HG03457 (cell line): ENCODE measurements around the gene TBX10.
A peak's percentile ranks its signal among the peaks of the same experiment; 100 is the strongest.

ENCODE experiments used
- ATAC-seq: cut with Tn5 transposase; IDR thresholded peaks from one replicate; pipeline ENCODE4 v1.9.1; 2021; ENCODE audit warnings: moderate number of reproducible peaks; ENCODE audit not compliant: unreplicated experiment

The TBX10 gene

DNA sequence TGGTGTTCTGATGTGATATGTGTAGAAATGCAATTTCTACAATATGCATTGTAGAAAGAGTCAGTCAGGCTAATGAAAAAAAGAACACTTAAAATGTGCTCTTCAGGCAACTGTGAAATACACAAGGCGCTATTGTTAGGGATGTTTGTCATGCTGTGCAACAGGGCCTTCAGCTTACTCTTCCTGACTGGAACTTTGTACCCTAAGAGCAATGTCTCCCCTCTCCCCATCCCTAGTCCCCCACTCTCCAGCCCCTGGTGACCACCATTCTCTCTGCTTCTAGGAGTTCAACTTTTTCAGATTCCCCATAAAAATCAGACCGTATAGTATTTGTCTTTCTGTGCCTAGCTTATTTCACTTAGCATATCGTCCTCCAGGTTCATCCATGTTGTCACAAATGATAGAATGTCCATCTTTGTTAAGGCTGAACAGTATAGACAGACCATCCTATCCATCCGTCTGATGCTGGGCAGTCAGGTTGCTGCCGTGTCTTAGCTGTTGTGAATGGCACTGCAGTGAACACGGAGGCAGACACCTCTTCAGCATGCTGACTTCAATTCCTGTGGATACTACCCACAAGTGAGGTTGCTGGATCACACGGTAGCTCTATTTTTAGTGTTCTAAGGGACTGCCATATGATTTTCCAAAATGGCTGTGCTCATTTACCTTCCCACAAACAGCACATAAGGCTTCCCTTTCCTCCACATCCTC is 22.2 kb downstream of the TBX10 start:
- no peak for ATAC-seq

DNA sequence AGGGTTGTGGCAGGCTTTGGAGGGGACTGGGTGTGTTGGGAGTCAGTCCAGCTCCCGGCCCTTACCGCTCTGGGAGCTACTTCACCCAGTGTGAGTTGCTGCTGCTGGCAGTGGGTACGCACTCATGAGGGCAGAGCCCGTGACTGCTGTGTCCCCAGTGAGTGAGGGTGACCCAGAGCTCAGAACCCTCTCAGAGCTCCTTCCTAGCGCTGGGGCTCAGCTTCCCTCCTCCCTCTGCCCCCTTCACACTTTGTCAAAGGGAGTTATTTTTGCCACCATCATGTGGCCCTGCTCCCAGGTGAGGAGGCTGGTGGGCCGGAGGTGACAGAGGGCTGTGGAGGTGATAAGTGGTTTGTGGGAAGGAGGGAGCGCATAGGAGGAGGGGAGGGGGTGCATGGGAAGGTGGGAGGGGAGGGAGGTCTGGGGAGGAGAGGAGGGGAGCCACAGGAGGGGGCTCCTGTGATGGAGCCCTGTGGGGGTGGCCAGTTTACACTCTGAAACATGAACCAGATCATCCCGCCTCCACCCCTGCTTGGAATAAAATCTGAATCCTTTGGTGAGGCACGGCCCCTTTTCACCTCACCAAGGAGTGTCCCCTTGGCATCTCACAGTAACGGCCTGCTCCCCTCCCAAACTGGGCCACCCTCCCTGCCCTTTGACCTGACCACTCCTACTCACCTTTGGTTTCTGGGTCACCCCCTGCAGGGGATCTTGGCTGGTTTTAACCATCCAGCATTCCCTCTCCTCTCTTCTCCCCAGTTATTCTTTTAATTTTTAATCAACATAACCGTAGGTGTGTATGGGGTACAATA is 22.9 kb downstream of the TBX10 start:
- no peak for ATAC-seq

DNA sequence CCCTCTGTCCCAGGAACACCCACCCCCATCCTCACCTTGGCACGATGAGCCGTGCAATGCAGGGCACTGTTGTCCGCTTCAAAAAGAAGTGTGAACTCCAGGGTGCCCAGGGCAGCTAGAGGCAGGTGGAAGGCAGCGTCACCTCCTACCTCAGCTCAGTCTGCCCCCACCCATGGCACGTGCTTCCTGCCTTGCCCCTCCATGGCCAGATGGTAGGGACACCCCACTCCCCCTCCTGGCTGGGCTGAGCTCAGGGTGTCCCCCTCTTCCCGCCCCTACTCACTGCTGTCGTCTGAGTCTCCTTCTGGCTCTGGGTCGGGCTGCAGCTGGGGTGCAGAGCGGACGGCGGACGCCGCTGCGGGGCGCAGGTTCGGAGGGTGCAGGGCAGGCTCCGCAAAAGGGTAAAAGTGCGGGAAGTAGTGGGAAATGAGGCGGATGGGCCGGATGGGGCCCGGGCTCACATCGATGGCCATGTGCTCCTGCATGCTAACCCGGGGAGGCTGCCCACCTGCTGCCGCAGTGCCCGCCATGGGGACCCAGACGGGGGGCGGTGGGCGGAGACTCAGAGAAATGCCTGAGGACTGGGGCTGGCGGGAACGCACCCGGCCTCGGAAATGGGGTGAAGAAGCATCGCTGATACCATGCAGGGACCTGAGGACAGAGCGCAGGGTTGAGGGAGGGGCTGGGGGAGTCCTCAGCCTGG is 23.7 kb downstream of the TBX10 start:
- ATAC-seq: no peak

DNA sequence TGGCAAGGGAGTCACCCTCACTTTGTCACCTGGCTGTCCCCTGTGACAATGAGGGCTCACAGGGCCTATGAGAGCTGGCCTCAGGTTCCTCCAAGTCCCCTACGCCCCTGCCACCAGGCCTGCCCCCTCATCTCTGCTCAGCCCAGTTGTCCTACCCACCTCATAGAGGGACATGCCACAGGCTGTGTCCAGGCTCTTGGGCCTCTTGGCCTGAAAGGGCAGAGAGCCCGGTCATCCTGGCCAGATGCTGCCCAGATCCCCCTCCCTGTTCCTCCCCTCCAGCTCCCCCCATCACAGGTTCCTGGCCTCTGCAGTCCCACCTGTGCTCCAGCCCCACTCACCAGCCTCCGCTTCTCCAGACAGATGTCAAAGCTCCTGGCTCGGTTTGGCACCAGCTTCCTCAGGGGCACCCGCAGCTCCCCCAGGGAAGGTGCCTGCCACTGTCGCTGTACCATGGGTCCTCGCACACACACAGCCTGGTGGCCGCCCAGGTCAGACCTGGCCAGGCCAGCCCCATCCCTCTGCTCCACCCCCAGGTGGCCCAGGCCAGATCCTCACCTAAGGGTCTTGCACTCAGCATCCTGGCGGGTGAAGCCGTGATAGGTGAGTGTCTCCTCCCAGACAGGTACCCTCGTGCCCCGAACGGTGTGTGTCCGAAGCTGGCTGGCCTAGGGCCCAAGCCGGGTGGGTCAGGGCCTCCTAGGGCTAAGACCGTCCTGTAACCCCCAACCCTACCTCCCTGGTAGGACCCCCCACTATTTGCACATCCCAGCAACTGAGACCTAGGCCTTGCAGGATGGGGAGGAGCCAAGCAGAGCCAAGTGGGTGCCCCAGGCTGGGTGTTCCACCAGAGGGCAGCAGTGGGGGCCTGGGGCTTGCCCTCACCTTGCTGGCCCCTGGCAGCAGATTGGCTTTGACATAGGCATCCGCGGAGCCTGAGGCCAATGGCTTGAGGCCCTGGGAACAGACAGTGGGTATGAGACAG is 24.5 kb downstream of the TBX10 start:
- ATAC-seq: no peak

DNA sequence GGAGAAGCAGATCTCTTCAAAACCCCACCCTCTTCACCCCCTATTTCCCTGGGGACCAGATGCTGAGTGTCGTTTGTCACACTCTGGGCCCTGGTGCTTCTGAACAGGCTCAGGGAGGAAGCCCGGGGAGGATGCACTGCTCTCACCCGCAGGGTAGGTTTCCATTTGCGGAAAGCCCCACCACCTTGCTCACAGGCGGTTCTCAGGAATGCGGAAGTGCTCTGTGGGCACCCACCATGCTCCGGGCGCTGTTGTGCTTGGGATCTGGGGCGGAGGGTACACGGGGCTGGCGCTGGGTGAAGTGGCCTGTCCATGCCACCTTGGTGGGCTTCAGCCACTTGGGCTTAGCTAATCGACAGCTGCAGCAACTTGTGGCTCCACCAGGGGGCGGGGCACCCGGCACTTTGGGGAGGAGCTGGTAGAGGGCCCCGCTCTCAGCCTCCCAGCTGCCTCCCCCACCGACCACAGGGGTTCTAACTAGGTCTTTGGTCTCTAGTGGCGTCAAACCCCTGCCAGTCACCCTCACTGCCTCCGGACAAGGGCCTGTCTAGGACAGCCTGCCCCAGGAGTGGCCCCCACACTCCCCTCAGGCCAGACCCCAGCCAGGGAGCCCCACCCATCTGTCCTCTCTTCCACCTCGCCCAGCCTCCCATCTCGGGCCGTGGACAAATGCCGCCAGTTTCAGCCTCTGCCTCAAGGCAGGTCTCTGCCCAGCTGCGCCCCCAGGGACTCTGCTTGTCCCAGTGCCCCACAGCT is 25.4 kb downstream of the TBX10 start:
- peak; percentile 49 for ATAC-seq

DNA sequence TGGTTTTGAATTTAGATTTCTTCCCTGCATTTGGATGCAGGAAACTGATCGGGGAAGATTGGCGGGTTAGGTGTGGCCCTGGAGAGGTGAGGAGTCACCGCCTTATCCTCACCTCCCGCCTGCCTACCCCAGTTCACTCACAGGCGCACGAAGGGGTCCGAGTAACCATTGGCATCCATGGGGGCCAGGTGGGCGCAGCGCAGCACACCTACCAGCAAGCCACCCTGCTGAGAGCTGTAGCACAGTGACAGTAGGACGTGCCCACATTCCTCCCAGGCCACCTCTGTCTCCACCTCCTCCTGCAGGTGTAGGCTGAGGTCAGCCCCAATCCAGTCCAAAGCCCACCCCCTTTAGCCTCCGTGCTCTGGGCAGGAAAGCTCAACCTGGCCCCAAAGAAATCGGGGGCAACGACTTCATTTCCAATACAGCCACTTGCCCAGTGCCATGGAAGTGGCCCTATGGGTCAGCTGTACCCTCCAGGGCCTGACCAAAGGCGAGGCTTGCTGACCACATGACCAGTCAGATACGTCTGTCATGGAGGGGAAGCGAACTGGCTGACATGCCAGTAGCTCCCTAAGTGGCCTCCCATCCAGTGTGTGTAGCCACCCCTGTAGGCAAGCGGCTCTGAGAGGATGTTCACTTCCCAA is 26.1 kb downstream of the TBX10 start:
- no peak for ATAC-seq

DNA sequence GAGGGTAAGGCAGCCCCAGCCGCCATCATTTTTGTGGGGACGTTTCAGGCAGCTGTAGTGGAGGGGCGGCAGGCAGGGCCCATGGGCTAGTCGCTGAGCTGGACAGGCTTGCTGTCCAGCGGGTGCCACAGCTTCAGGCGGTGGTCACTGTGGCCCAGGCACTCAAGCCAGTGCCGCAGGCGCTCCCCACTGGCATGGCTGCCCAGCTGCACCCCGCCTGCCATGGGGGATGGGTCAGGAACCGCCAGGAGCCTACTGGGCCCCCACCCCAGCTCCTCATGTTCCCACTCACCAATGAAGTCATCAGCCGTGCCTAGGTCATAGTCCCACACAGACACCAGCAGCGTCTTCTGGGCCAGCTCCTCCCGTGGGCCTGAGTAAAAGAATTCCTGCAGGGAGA is 26.8 kb downstream of the TBX10 start:
- ATAC-seq: no peak

DNA sequence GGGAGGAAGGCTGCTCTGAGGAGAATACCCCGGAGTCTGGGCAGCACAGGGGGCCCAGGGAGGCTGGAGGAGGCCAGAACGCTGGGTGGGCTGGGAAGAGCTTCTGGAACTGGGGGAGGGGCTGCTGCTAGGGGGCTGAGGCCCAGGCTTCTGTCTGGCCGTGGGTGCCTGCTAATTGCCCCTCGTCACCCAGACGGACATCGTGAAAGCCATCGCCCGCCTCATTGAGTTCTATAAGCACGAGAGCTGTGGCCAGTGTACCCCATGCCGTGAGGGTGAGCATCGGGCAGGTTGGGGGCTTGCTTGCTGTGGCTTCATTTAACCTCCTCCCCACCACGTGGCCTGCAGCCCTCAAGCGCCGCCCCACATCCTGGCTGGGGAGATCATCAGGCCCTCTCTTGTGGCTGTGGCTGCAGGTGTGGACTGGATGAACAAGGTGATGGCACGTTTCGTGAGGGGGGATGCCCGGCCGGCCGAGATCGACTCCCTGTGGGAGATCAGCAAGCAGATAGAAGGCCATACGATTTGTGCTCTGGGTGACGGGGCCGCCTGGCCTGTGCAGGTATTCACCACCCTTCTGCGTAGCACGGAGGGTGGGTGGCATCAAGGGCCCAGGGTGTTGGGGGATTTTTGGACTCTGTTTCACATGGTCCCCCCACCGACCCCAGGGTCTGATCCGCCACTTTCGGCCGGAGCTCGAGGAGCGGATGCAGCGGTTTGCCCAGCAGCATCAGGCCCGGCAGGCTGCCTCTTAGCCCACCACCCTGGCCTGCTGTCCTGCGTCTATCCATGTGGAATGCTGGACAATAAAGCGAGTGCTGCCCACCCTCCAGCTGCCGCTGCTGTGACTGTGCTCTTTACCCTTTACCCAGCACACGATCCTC is 27.6 kb downstream of the TBX10 start:
- no peak for ATAC-seq

DNA sequence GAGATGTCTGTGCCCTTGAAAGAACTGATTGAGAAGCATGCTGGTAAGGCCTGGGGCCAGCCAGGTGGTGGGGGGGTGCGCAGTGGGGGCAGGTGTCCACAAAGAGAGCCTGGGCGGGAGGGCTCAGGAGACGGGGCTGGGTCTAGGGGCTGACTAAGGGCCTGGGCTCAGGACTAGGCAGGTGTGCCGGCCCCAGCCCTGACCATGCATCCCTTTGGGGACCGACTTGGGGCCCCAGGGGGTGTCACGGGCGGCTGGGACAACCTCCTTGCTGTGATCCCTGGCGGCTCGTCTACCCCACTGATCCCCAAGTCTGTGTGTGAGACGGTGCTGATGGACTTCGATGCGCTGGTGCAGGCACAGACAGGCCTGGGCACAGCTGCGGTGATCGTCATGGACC is 28.4 kb downstream of the TBX10 start:
- no peak for ATAC-seq

DNA sequence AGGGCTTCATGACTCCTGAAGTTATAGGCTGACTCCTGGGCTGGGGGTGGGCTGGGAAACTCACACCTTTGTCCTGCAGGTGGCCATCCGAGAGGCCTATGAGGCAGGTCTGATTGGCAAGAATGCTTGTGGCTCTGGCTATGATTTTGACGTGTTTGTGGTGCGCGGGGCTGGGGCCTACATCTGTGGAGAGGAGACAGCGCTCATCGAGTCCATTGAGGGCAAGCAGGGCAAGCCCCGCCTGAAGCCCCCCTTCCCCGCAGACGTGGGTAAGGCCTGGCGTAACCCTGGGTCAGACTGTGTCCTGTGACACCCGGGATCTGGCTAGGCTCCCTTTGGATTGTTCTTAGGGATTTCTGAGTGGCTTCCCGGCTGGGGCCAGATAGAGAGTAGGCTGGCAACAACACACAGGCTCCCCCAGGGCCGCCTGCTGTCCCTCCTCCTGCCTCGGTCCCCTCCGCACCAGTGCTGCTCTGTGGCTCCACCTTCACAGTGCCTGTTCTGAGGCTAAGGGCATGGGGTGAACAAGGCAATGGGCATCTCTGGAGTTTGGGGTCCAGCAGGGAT is 29.2 kb downstream of the TBX10 start:
- no peak for ATAC-seq

DNA sequence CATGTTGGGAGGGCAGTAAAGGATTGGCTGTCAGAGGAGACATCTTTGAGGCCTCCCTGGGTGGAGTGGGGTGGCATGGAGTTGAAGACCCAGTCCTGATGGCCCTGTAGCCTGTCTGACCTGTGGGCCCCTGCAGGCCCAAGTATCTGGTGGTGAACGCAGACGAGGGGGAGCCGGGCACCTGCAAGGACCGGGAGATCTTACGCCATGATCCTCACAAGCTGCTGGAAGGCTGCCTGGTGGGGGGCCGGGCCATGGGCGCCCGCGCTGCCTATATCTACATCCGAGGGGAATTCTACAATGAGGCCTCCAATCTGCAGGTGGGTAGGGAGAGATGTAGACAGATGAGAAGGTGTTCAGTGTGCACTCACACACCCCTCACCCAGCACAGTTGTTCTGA is 30.2 kb downstream of the TBX10 start:
- no peak for ATAC-seq

DNA sequence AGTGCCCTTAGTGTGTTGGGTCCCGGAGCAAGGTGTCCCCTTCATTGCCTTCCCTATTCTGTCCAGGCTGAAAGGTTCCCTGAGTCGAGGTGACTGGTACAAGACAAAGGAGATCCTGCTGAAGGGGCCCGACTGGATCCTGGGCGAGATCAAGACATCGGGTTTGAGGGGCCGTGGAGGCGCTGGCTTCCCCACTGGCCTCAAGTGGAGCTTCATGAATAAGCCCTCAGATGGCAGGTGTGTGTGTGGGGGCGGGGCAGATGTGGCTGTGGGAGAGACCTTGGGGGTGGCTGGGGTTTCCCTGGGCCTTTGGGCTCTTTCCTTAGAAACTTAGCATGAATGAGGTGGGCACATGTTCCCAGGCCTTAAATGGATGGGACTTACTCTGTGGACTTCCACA is 31.1 kb downstream of the TBX10 start:
- ATAC-seq: no peak

DNA sequence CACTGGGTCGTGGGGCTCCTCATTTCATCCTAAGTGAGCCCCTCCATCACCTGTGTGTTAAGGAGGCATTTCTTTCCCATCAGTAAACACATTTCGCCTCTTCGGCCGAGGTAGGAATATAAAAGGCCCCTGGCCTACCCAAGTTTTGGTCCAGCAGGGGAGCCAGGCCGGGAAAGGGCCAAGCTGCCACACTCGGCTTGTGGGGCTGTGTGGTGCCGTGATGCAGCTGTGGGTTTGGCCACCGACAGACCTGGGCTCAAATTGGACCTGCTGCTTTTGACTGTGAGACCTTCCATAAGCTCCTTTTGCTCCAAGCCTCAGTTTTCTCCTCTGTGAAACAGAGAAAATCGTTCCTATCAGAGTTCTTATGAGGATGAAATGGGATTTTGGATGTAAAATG is 32.1 kb downstream of the TBX10 start:
- no peak for ATAC-seq

DNA sequence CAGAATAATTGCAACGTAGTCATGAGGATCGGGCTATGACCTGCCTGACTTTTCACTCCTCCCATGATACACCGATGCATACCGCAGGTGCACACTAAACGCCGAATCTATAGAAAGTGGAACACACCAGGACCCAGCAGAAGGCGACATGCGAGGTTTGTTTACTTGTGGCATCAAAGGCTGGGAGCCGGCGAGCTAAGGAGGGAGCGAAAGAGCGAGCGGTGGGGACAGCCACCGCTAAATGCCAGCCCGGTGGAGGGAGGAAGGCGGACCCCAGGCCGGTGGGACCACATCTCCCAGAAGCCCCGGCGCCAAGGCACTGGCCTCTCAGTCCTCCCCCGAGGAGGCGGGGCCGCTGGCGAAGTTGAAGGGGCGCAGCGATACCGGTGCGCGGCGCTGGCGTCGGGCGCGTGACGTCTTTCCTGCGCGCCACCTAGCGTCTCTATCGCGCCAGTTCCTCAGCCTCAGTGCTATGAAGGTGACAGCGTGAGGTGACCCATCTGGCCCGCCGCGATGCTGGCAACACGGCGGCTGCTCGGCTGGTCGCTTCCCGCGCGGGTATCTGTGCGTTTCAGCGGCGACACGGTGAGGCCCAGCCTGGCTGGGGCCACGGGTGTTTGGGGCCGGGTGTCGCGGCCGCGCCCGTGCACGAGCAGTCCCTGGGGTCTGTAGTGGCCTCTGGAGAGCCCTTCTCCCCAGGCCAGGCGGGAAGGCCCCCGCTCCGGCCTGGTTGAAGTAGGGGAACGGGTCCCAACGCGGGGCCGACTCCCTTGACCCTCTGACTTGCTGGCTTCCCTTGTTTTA is 32.9 kb downstream of the TBX10 start, which contains the start of gene NDUFV1:
Gene NDUFV1 (plus strand): TSS at position 445 of the 804 bp plus-strand sequence. CDS start 69 bp downstream, at position 514.
- ATAC-seq: peak; percentile 78

DNA sequence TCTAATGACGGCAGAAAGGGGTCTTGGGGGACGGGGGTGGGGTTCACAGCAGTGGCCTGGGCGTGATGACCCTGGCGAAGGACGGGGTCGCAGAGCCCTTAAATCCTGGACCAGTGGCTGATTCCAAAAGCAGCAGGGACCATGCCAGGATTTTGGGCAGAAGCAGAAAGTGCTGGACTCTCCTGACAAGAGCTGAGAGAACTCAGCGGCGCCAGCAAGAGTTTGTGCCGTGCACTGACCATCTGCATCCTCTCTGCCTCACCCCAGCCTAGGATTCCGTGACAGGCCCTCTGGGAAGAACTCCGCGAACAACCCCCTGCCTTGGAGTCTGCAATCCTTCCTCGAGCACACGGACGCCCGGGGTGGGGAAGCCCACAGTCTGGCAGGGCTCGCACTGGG is 33.5 kb downstream of the TBX10 start:
- no peak for ATAC-seq

DNA sequence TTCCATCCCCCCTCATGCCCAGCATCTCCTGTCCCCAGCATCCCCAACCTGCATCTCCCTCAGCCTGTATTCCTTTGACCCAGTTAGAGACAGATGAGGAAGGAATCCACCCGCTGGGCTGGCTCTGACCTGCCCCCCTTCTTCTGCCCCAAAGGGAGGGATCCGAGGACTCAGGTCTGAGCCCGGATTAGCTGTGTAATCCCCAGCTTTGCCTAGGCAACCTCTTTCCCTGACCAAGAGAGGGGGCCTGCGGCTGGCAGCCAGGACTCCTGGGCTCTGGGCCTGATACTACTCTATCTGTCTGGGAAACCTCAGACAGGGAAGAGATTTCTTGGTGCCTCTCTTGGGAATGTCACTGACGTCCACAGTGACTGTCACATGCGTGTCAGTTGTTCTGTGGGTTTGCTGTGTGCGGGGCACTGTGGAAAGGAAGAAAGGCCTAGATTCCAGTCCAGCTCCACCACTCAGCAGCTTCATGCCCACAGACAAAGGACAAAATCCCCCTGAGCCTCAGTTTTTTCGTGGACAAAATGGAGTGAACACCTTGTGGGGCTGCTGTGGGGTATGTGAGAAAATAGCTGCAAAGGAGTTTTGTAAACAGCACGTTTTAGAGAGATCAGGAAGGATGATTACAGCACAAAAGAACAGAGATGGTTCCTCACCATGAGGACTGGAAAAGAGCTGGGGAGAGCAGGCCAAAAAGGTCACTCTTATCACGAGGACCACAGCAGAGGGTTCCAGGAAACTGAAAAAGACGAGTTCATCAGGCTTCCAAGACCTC is 34.1 kb downstream of the TBX10 start:
- no peak for ATAC-seq
